GOT3 (cell line): ENCODE data around the gene ALKBH5.

ENCODE experiments used
- DNase-seq: peaks from one replicate; lab custom pipeline; 2025; ENCODE audit warnings: mixed read lengths; lab: John Stamatoyannopoulos, UW

Gene ALKBH5

GRCh38 chr17:18246109-18246725 lies 62.6 kb downstream of the ALKBH5 start:
- no peak for DNase-seq

DNA sequence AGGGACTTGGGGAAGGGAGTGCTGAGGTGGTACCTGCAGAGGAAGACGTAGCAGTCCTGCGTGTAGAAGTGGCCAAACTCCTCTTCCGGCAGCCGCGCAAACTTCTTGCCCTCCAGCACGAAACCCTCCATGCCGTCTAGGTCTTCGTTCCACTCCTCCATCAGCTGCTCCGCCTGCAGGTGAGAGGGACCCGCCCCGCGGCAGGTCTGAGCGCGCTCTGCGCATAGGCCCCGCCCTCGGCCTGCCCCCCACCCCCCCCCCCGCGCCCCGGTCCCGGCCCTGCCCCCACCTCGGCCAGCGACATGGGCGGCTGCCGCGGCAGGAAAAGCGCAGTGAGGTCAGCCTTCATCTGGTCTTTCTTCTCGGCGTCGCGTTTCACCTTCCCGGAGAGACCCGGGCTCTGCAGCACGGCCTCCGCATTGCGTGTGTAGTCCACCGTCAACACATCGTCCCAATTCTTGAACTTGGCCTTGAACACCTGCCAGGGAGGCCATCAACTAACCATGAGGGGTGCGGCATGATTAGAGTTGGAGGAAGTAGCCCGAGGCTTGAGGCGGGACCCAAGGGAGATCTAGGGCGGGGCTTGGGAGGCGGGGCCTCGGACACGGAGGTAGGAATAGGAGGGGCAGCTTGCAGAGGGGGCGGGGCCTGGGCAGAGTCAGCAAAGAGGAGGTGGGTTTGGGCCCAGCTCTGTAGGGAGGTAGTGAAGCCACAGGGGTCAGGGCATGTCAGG lies 63.4 kb downstream of the ALKBH5 start:
- no peak for DNase-seq

DNA sequence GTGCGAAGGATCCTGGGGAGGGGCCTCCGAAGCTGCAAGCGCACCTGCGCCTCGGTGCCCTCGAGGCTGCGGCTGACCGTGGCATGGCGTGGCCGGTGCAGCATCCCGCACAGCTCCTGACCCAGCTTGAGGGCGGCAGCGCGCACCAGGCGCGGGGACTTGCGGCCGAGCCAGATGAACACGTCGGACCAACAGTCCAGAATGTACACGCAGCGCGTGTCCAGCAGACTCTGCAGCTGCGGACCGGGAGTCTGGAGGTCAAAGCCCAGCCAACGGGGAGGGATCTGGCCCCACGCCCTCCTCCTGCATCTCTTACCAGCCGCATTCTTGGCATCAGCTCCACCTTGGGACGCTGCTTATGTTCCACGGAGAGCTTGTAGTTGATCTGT lies 64.0 kb downstream of the ALKBH5 start:
- DNase-seq: no peak

GRCh38 chr17:18248300-18248731 lies 64.7 kb downstream of the ALKBH5 start:
- no peak for DNase-seq

DNA sequence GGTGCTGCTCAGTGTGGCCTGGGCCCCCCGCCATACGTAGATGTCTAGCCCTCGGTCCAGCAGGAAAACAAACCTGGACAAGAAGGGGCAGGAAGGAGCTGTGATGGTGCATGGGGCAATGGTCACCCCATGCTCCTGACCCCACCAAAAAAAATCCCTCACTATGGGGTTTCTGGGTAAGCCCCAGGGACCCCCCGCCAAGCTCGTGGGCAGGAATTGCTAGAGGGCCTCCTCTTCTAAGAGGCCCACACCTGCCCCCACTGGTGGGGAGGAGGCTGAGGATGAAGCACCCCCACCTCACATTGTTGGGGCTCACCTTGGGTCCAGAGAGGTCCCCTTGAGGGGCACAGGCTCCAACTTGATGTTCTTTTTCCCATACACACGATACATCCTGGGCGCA lies 65.2 kb downstream of the ALKBH5 start:
- no peak for DNase-seq

DNA sequence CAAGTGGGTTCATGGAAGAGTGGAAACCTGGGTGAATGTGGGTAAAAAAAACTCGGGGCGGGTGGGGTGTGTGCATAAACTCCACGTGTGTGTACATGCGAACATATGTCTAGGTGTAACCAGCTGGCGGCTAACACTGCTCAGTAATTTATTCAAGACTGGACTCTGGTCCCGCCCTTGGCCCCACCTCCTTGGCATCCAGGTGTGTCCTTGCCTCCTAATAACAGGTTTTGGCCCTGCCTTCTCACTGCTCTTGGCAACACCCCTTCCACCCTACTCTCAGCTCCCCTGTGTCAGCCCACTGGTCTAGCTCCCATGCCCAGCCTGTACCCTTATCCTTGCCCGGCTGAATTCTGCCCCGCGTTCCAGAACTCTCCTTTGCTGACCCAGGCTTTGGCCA lies 66.6 kb downstream of the ALKBH5 start:
- no peak for DNase-seq

DNA sequence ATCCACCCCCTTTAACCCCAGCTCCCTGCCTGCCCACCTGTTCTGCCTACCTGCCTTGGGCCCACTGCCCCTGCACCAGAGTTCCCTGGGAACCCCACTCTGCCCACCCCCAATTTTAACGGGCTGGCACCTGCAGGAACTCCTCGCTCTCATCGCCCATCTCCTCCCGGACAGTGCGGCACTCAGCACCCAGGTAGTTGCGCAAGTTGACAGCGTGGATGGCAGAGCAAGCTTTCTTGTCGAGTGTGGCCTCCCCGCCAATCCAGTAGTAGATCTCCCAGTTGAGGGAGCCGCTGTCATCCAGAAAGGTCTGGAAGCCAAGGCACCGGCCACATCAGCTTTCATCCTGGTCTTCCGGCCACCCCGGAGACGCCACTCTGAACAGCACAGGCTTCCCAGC lies 67.1 kb downstream of the ALKBH5 start:
- DNase-seq: no peak

GRCh38 chr17:18251204-18251603 lies 67.6 kb downstream of the ALKBH5 start:
- no peak for DNase-seq

DNA sequence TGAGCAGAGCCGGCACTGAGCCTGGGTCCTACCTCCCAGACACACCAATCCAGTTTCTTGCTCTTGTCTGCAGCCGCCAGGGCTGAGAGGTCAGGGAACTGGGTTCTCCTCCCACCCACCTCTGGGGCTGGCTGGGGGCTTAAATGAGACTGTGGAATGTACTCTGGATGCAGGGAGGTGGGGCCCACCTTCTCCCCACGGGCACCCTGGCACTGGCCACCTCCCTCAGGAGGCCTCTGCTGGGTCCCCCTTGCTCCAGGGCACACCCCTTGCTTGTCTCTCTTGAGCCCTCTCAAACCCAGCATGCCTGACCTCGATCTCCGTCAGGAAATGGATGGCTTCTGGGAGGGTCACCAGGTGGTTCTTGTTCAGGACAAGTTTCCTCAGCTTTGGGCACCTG lies 68.5 kb downstream of the ALKBH5 start:
- DNase-seq: no peak

DNA sequence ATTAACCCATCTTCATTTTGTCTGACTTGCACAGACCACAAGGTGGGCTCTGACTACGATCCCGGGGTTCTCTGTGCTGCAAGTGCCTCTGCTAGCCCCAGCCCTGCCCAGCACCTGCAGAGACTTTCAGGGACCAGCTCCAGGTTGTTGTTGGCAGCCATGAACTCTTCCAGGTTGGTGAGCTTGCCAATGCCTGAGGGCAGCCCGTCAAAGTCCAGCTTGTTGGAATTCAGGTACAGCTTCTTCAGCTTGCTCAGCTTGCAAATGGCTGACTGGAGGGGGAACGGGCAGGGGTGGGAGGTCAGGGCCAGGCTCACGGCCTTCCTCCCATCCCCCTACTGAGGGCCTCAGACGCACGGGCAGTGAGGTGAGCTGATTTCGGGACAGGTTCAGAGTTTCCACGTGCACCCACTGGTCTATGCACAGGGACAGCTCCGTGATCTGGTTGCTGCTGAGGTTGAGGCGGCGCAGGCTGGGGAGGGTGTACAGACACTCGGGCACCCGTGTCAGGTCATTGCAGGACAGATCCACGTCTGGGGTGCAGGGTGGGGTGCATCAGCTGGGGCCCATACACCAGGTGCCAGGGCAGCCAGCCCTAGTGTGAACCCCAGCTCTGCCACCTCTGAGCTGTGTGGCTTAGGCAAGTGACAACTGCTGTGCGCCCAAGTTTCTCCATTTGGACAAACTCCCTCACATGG lies 69.7 kb downstream of the ALKBH5 start:
- no peak for DNase-seq

GRCh38 chr17:18253947-18254821 lies 70.6 kb downstream of the ALKBH5 start:
- no peak for DNase-seq

DNA sequence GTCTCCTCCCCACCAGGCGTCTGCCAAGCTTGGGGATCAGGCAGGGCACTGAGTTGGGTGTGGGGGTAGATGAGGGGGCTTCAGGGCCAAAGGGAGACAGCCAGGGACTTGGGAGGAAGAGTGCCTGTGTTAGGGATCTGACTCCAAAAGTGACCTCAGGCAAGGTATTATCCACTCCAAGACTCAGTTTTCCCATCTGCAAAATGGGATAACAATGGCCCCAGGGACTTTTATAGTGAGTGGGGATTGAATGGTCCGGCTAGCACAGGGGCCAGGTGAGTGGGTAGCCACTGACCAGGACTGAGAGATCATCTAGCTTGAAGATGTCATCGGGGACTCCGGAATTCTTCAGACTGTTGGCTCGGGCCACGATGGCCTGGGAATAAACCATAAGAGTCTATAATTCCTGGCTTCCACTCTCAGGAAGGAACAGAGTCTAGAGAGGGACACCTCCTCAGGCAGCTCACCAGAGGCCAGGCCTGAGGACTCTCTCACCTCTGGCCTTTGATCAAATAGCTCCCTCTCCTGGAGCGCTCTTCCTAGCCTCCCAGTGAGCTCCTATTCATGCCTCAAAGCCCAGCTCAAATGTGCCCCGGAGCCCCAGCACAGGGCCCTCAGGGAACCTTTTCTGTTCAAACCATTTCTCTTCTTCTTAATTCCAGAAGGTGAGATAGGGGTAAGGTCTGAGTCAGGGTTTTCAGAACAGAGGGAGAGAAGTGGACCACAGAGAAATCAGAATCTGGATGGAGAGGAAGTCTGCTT lies 71.4 kb downstream of the ALKBH5 start:
- DNase-seq: no peak

DNA sequence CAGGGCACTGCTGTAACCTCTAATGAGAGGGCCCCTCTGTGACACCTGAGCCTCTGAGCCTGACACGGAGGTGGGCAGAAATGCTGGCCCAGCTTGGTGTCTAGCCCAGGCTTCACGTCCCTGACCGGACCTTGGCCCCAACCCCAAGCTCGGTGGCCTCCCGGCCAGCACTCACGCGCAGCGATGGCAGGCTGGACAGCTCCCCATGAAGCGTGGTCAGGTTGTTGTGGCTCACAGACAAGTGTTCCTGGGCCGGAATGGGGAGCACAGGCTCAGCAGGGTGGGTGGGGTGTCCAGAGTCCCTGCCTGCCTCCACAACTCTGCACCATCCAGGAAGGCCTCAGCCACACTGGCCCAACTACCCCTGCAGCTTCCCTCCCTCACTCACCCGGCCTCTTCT lies 72.7 kb downstream of the ALKBH5 start:
- no peak for DNase-seq

DNA sequence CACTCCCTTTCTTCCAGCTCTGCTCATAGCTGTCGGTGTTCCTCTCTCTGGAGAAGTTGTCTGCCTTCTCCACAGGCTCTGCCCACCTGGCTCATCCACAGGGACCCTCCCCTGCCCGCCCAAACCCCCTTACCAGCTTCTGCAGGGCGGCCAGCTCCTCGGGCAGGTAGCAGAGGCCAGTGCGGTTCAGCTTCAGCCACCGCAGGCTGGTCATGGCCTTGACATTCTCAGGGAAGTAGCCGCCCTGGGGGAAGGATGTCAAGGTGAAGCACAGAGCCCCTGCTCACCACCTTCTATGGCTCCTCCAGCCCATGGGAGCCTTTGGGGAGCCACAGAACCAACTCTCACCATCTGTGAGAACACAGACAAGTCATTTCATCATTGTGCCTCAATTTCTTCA lies 73.1 kb downstream of the ALKBH5 start:
- no peak for DNase-seq

DNA sequence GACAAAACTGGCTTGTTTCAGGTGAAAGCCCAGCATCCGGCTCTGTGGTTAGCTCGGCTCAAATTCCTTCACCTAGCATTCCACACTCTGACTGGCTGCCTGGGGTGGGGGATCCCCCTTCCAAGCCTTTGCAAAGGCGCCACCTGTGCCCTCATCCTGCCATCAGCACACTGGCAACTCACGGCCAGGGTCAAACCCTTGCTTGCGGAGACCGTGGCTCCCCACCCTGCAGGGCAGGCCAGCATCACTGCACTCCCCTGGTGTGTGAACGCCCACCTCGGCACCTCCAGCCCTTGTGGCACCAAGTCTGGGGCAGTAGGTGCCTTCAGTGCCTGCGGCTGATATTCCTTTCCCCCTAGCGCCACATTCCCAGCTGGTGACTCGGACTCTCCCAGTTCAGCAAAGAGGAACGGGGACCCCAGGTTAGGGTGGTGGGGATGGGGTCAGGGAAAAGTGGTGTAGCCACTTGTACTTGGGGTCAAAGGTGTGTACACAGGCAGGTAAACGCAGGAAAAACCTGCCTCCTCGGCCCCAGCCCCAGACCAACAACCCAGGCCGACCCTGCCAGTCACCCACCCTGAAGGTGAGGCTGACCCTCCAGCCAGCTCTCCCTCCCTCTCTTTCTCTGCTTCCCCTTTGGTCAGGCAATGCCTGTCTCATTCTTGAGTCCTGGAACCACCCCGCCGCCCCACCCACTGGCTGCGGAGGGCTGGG lies 73.8 kb downstream of the ALKBH5 start:
- no peak for DNase-seq

GRCh38 chr17:18257982-18258355 lies 74.3 kb downstream of the ALKBH5 start:
- DNase-seq: peak; percentile 61

GRCh38 chr17:18258356-18259038 lies 74.9 kb downstream of the ALKBH5 start, which contains the start of gene FLII:
Gene FLII, minus strand, starts transcription at chr17:18258738. Its CDS starts 48 bp downstream, at chr17:18258690.
- no peak for DNase-seq
